ENCODE results near the gene SPATA20. TPM values are rescaled to one million over a fixed set of nuclear protein-coding genes. Genes with fewer than 3 reads are reported as not detected.

SPATA20 gene
- total and polyA plus RNA-seq, 2 donors (not counting 3 experiments of a cell fraction or from before 2014, with no cell fraction given) = 42.3 to 51.5 TPM

GRCh38 chr17:50538549-50539410, 8.2 kb upstream of the SPATA20 start:
- H3K27me3 ChIP-seq (ENCODE audit: control insufficient read depth in 2 of 2, insufficient read depth in 2 of 2, low read length in 2 of 2) = no peaks in the 10 kb centered on the region
- H3K9me3 ChIP-seq (replicated peaks; ENCODE audit: control insufficient read depth, insufficient read depth, low read length) = no peaks in the 10 kb centered on the region
- DNase-seq (ENCODE audit: low read depth, low spot score) = no peak
- peaks cover 10% of the 10 kb centered on the region for H3K4me1 ChIP-seq (ENCODE audit: control insufficient read depth, extremely low read depth, insufficient read depth, low read length)
- ChIA-PET POLR2A (no interaction called here), CTCF (interaction anchor here (1.5 to 1.9 kb wide), 2 partner anchors 30 to 60 kb away, joined by 3 to 4 read pairs; partner anchors contain the start of gene RSAD1)
- dilution Hi-C loops (cut with MboI; ENCODE audit: extremely low pct_ligation_motif_present, low sequenced_read_pairs) (no loop called here), intact Hi-C loops (cut with micrococcal nuclease) (no loop called here)
- BruUV-seq (replicated peaks) = no TSS peak
- H3K27ac ChIP-seq (ENCODE audit: insufficient read depth, low read depth, low read length) = no peak overlapping the region
- no peaks in the 10 kb centered on the region for H4K20me1 ChIP-seq (replicated peaks; ENCODE audit: control insufficient read depth, extremely low read depth, insufficient read depth, low read length)
- no peak for FAIRE-seq
- no peak overlapping the region for H2AFZ ChIP-seq (ENCODE audit: low read depth, low read length)
- H3K4me2 ChIP-seq (ENCODE audit: insufficient read depth, low read length) = no peak overlapping the region
- TF ChIP-seq CTCF (IDR thresholded peaks at IDR 0.05; ENCODE audit: extremely low read depth in 1 of 2, insufficient read depth in 1 of 2, low read depth in 1 of 2, low read length in 2 of 2) (no peak), GATA2 (IDR thresholded peaks at IDR 0.05; ENCODE audit: insufficient read depth, insufficient read length, low read depth, low read length) (no peak), MAX (IDR thresholded peaks at IDR 0.05; ENCODE audit: insufficient read depth, insufficient read length) (no peak), POLR2AphosphoS5 (IDR thresholded peaks at IDR 0.05; ENCODE audit: insufficient read depth, low read depth, low read length) (no peak), EZH2 (IDR thresholded peaks at IDR 0.05; ENCODE audit: borderline replicate concordance, low read depth, low read length, severe bottlenecking) (no peak), MYC (IDR thresholded peaks at IDR 0.05; ENCODE audit: low read depth, low read length) (no peak), JUN (IDR thresholded peaks at IDR 0.05; ENCODE audit: borderline replicate concordance, insufficient read depth, insufficient read length, low read depth) (no peak), FOS (IDR thresholded peaks at IDR 0.05; ENCODE audit: borderline replicate concordance, insufficient read depth, low read length) (no peak)
- no peak overlapping the region for H3K4me3 ChIP-seq (replicated peaks in 1 of 3; ENCODE audit: insufficient read depth in 1 of 3, low read depth in 1 of 3, low read length in 3 of 3)
- H3K9ac ChIP-seq (replicated peaks; ENCODE audit: extremely low read depth, insufficient read depth, low read length) = no peak overlapping the region
- H3K36me3 ChIP-seq (ENCODE audit: control insufficient read depth in 2 of 2, extremely low read depth in 1 of 2, insufficient read depth in 2 of 2, low read length in 2 of 2) = no peaks in the 10 kb centered on the region
- no peaks in the 10 kb centered on the region for H3K79me2 ChIP-seq (ENCODE audit: control insufficient read depth, insufficient read depth, low read length)
- H3K9me1 ChIP-seq (replicated peaks; ENCODE audit: control insufficient read depth, extremely low read depth, insufficient read depth, low read length) = no peaks in the 10 kb centered on the region

Data from endothelial cell of umbilical vein (primary cell).